Progenitor cell of endocrine pancreas (in vitro differentiated cells): ENCODE data around the gene CBFA2T3. TPM values are rescaled to one million over a fixed set of nuclear protein-coding genes. Genes with fewer than 3 reads are reported as not detected.
"Not testable (repeated sequence)": the region's sequence is repeated elsewhere in the genome, so short reads cannot be mapped to it uniquely, and the experiment has no call there.

Experiments used
- DNase-seq: peaks from one replicate; pipeline ENCODE4 v3.0.0; 2021; ENCODE audit warnings: low spot score; ENCODE audit not compliant: unreplicated experiment
- H3K27ac Mint-ChIP-seq: 2 replicates; pipeline ENCODE4 v1.8.0; 2021; ENCODE audit warnings: mild to moderate bottlenecking, moderate library complexity, mixed read lengths
- H3K27me3 Mint-ChIP-seq: 2 replicates; pipeline ENCODE4 v1.8.0; 2021; ENCODE audit warnings: mixed read lengths
- H3K36me3 Mint-ChIP-seq: 2 replicates; pipeline ENCODE4 v1.8.0; 2022; ENCODE audit warnings: mixed read lengths; ENCODE audit not compliant: insufficient read depth
- H3K4me1 Mint-ChIP-seq: 2 replicates; pipeline ENCODE4 v1.8.0; 2021; ENCODE audit warnings: low read depth, mixed read lengths
- H3K4me3 Mint-ChIP-seq: 2 replicates; pipeline ENCODE4 v1.8.0; 2021; ENCODE audit warnings: low read depth, mild to moderate bottlenecking, moderate library complexity, mixed read lengths
- H3K9me3 Mint-ChIP-seq: 2 replicates; pipeline ENCODE4 v1.8.0; 2021; ENCODE audit warnings: low read depth, mixed read lengths
- CTCF ChIP-seq: fragments of 200-600 bp; sonication (generic); IDR thresholded peaks from one replicate; pipeline ENCODE4 v1.5.0; 2021; ENCODE audit warnings: antibody characterized with exemption, mild to moderate bottlenecking; ENCODE audit not compliant: unreplicated experiment
- total RNA-seq: library from RNA; stranded (reverse); gene quantifications from 2 replicates; pipeline ENCODE4 v1.2.1, GENCODE V29; 2021

Gene CBFA2T3
- total RNA-seq, 1 donor from 2014 or later = 12.9 TPM

GRCh38 chr16:89018282-89019158, 41.5 kb upstream of the CBFA2T3 start:
- DNase-seq = no peak
- Mint-ChIP-seq H3K27me3 (peaks cover 20% of the 10 kb centered on the region), H3K36me3 (no peaks in the 10 kb centered on the region), H3K9me3 (no peaks in the 10 kb centered on the region), H3K4me1 (no peaks in the 10 kb centered on the region), H3K27ac (no peak overlapping the region), H3K4me3 (no peak overlapping the region)
- no peak for TF ChIP-seq CTCF

- no peak overlapping the region for H3K27ac Mint-ChIP-seq
- no peak for TF ChIP-seq CTCF
- H3K4me1 Mint-ChIP-seq = no peaks in the 10 kb centered on the region
- H3K4me3 Mint-ChIP-seq = no peak overlapping the region
- H3K36me3 Mint-ChIP-seq = no peaks in the 10 kb centered on the region
- H3K9me3 Mint-ChIP-seq = no peaks in the 10 kb centered on the region
- H3K27me3 Mint-ChIP-seq = peaks cover 21% of the 10 kb centered on the region
- DNase-seq = no peak
Measured at GRCh38 chr16:89017543-89018281, 40.7 kb upstream of the CBFA2T3 start.

- H3K4me1 Mint-ChIP-seq, H3K9me3 Mint-ChIP-seq, DNase-seq, H3K27ac Mint-ChIP-seq, H3K36me3 Mint-ChIP-seq, H3K4me3 Mint-ChIP-seq: not testable (repeated sequence)
- H3K27me3 Mint-ChIP-seq = peaks cover 22% of the 10 kb centered on the region
Measured at GRCh38 chr16:89016561-89016960, 39.6 kb upstream of the CBFA2T3 start.

- Mint-ChIP-seq H3K9me3 (no peaks in the 10 kb centered on the region), H3K4me1 (no peaks in the 10 kb centered on the region), H3K27me3 (peaks cover 19% of the 10 kb centered on the region), H3K36me3 (no peaks in the 10 kb centered on the region), H3K4me3 (no peak overlapping the region), H3K27ac (no peak overlapping the region)
- TF ChIP-seq CTCF = no peak
- DNase-seq = no peak
Measured at GRCh38 chr16:89015271-89015859, 38.4 kb upstream of the CBFA2T3 start.

GRCh38 chr16:89014403-89015230, 37.6 kb upstream of the CBFA2T3 start:
- DNase-seq = no peak
- Mint-ChIP-seq H3K36me3 (no peaks in the 10 kb centered on the region), H3K27ac (no peak overlapping the region), H3K9me3 (no peaks in the 10 kb centered on the region), H3K4me1 (no peaks in the 10 kb centered on the region), H3K27me3 (peaks cover 19% of the 10 kb centered on the region), H3K4me3 (no peak overlapping the region)
- TF ChIP-seq CTCF = no peak
